ENCODE results near the gene NIBAN1. TPM values are rescaled to one million over a fixed set of nuclear protein-coding genes. Genes with fewer than 3 reads are reported as not detected.

NIBAN1 gene
- total and polyA plus RNA-seq, 2 of the 8 experiments (the other 6 are each of a cell fraction or from before 2014, with no cell fraction given): 5.7 to 15.2 TPM

- TF ChIP-seq CHD7 (IDR thresholded peaks at IDR 0.05; ENCODE audit: insufficient replicate concordance, low read length) (no peak), ZNF274 (IDR thresholded peaks at IDR 0.05; ENCODE audit: borderline replicate concordance, extremely low read depth, low read length) (no peak), TBP (IDR thresholded peaks at IDR 0.05; ENCODE audit: low read depth, low read length) (peak; percentile 77), TAF7 (optimal IDR thresholded peaks at IDR 0.05; ENCODE audit: borderline replicate concordance, low read depth, low read length) (peak; percentile 76), EGR1 (IDR thresholded peaks at IDR 0.05; ENCODE audit: borderline replicate concordance, low read depth, low read length) (no peak), MAX (IDR thresholded peaks at IDR 0.05) (peak; percentile 80), JUND (IDR thresholded peaks at IDR 0.05; ENCODE audit: low read length) (no peak), BACH1 (IDR thresholded peaks at IDR 0.05; ENCODE audit: low read length) (no peak), POLR2A (IDR thresholded peaks at IDR 0.05; ENCODE audit: control extremely low read depth in 1 of 2, low read depth in 2 of 2, low read length in 2 of 2) (peak; percentile 66 to 69), MAFK (IDR thresholded peaks at IDR 0.05; ENCODE audit: low read depth, low read length) (no peak), SRF (IDR thresholded peaks at IDR 0.05; ENCODE audit: low read depth, low read length) (0 out of 2 replicates have a peak, but pooled peaks have one; percentile 23)
Measured at GRCh38 chr1:184974056-184974836, at the start of gene NIBAN1 (continued).
